ENCODE results near the gene KRTAP5-5. TPM values are rescaled to one million over a fixed set of nuclear protein-coding genes. Genes with fewer than 3 reads are reported as not detected.
"Not testable (repeated sequence)": the region's sequence is repeated elsewhere in the genome, so short reads cannot be mapped to it uniquely, and the experiment has no call there.

Gene KRTAP5-5
- total RNA-seq, 1 experiment from 2014 or later = not detected

DNA sequence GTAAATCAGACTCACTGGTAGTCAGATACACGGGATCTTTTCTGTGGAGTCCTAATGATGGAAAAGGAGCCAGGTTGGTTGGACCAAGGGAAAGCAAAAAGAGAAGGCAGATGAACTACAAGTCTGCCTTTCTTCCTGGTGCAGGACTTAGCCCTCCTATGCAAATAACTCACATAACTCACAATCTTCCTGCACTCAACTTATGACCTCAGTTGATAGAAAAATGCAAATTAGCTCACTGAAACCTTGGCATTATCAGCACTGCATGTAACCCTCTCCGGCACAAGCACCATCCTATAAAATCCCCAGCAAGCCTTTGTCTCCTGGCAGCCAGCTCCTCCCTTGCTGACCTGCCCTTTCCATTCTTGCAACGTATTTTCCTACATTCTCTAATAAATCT is 27.9 kb upstream of the KRTAP5-5 start:
- not testable (repeated sequence) for H3K36me3 ChIP-seq (ENCODE audit: insufficient read depth, low read length); H3K27me3 ChIP-seq (ENCODE audit: low read length); H3K9me2 ChIP-seq (replicated peaks; ENCODE audit: insufficient read depth, low read length); H3K4me3 ChIP-seq (ENCODE audit: low read length); H3K9me3 ChIP-seq (ENCODE audit: low read length); H3K9ac ChIP-seq (ENCODE audit: low read length); H4K20me1 ChIP-seq (ENCODE audit: insufficient read depth, low read depth, low read length); H3K27ac ChIP-seq (ENCODE audit: low read length); H3K79me2 ChIP-seq (ENCODE audit: low read length); H2AFZ ChIP-seq (ENCODE audit: low read length)
- peaks cover 17% of the 10 kb centered on the region for H3K4me1 ChIP-seq (ENCODE audit: low read length)
- DNase-seq = peak; percentile 48
- H3K4me2 ChIP-seq (ENCODE audit: low read depth, low read length, poor library complexity, severe bottlenecking) = peak overlapping the region; percentile 29

GRCh38 chr11:1603629-1604028 is 25.9 kb upstream of the KRTAP5-5 start:
- no peaks in the 10 kb centered on the region for H4K20me1 ChIP-seq (ENCODE audit: insufficient read depth, low read depth, low read length)
- no peaks in the 10 kb centered on the region for H3K79me2 ChIP-seq (ENCODE audit: low read length)
- no peak overlapping the region for H3K27ac ChIP-seq (ENCODE audit: low read length)
- DNase-seq = no peak
- H2AFZ ChIP-seq (ENCODE audit: low read length) = no peak overlapping the region
- no peaks in the 10 kb centered on the region for H3K36me3 ChIP-seq (ENCODE audit: insufficient read depth, low read length)
- H3K4me3 ChIP-seq (ENCODE audit: low read length) = no peak overlapping the region
- peaks cover 17% of the 10 kb centered on the region for H3K4me1 ChIP-seq (ENCODE audit: low read length)
- no peaks in the 10 kb centered on the region for H3K9me2 ChIP-seq (replicated peaks; ENCODE audit: insufficient read depth, low read length)
- H3K4me2 ChIP-seq (ENCODE audit: low read depth, low read length, poor library complexity, severe bottlenecking) = no peak overlapping the region
- H3K9me3 ChIP-seq (ENCODE audit: low read length) = no peaks in the 10 kb centered on the region
- H3K27me3 ChIP-seq (ENCODE audit: low read length) = no peaks in the 10 kb centered on the region
- no peak overlapping the region for H3K9ac ChIP-seq (ENCODE audit: low read length)

GRCh38 chr11:1604181-1604580 is 25.4 kb upstream of the KRTAP5-5 start:
- no peaks in the 10 kb centered on the region for H4K20me1 ChIP-seq (ENCODE audit: insufficient read depth, low read depth, low read length)
- no peaks in the 10 kb centered on the region for H3K9me3 ChIP-seq (ENCODE audit: low read length)
- H3K27me3 ChIP-seq (ENCODE audit: low read length) = no peaks in the 10 kb centered on the region
- H3K27ac ChIP-seq (ENCODE audit: low read length) = no peak overlapping the region
- no peaks in the 10 kb centered on the region for H3K36me3 ChIP-seq (ENCODE audit: insufficient read depth, low read length)
- no peak overlapping the region for H3K4me3 ChIP-seq (ENCODE audit: low read length)
- DNase-seq = no peak
- no peak overlapping the region for H2AFZ ChIP-seq (ENCODE audit: low read length)
- H3K9ac ChIP-seq (ENCODE audit: low read length) = no peak overlapping the region
- no peaks in the 10 kb centered on the region for H3K79me2 ChIP-seq (ENCODE audit: low read length)
- H3K9me2 ChIP-seq (replicated peaks; ENCODE audit: insufficient read depth, low read length) = no peaks in the 10 kb centered on the region
- H3K4me1 ChIP-seq (ENCODE audit: low read length) = peaks cover 17% of the 10 kb centered on the region
- H3K4me2 ChIP-seq (ENCODE audit: low read depth, low read length, poor library complexity, severe bottlenecking) = no peak overlapping the region

DNA sequence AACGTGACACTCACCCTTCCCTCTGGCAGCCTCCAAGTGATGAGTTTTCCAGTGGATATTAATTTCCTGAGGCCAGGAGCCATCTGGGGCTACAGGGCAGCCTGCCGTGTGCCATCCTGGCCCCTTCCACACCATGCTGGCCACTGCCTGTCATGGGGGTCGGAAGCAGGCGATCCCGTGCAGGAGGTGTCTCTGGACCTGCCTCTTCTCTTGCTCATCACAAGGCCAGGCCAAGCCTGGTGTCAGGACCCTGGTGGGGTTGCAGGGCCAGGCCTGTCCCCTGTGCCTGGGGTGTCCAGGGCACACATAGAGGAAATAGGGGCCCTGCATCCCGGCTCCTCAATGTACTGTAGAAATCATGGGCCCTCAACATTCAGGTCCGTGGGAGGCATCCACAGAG is 24.9 kb upstream of the KRTAP5-5 start:
- no peaks in the 10 kb centered on the region for H3K9me3 ChIP-seq (ENCODE audit: low read length)
- H3K4me3 ChIP-seq (ENCODE audit: low read length) = no peak overlapping the region
- H3K9ac ChIP-seq (ENCODE audit: low read length) = no peak overlapping the region
- H3K36me3 ChIP-seq (ENCODE audit: insufficient read depth, low read length) = no peaks in the 10 kb centered on the region
- no peaks in the 10 kb centered on the region for H4K20me1 ChIP-seq (ENCODE audit: insufficient read depth, low read depth, low read length)
- H2AFZ ChIP-seq (ENCODE audit: low read length) = no peak overlapping the region
- H3K27me3 ChIP-seq (ENCODE audit: low read length) = no peaks in the 10 kb centered on the region
- DNase-seq = no peak
- H3K4me1 ChIP-seq (ENCODE audit: low read length) = peaks cover 17% of the 10 kb centered on the region
- no peaks in the 10 kb centered on the region for H3K9me2 ChIP-seq (replicated peaks; ENCODE audit: insufficient read depth, low read length)
- H3K79me2 ChIP-seq (ENCODE audit: low read length) = no peaks in the 10 kb centered on the region
- H3K27ac ChIP-seq (ENCODE audit: low read length) = no peak overlapping the region
- no peak overlapping the region for H3K4me2 ChIP-seq (ENCODE audit: low read depth, low read length, poor library complexity, severe bottlenecking)

- not testable (repeated sequence) for H3K27me3 ChIP-seq (ENCODE audit: low read length); H3K9me3 ChIP-seq (ENCODE audit: low read length); H2AFZ ChIP-seq (ENCODE audit: low read length); H3K36me3 ChIP-seq (ENCODE audit: insufficient read depth, low read length); H4K20me1 ChIP-seq (ENCODE audit: insufficient read depth, low read depth, low read length); DNase-seq; H3K9me2 ChIP-seq (replicated peaks; ENCODE audit: insufficient read depth, low read length); H3K27ac ChIP-seq (ENCODE audit: low read length); H3K79me2 ChIP-seq (ENCODE audit: low read length)
- peaks cover 12% of the 10 kb centered on the region for H3K4me1 ChIP-seq (ENCODE audit: low read length)
- peak overlapping the region; percentile 43; the same call in 1 of the 2 replicates for H3K4me3 ChIP-seq (ENCODE audit: low read length)
- H3K4me2 ChIP-seq (ENCODE audit: low read depth, low read length, poor library complexity, severe bottlenecking) = peak overlapping the region; percentile 32
- H3K9ac ChIP-seq (ENCODE audit: low read length) = peak overlapping the region; percentile 43; the same call in 1 of the 2 replicates
Measured at GRCh38 chr11:1605923-1606322, 23.7 kb upstream of the KRTAP5-5 start.

DNA sequence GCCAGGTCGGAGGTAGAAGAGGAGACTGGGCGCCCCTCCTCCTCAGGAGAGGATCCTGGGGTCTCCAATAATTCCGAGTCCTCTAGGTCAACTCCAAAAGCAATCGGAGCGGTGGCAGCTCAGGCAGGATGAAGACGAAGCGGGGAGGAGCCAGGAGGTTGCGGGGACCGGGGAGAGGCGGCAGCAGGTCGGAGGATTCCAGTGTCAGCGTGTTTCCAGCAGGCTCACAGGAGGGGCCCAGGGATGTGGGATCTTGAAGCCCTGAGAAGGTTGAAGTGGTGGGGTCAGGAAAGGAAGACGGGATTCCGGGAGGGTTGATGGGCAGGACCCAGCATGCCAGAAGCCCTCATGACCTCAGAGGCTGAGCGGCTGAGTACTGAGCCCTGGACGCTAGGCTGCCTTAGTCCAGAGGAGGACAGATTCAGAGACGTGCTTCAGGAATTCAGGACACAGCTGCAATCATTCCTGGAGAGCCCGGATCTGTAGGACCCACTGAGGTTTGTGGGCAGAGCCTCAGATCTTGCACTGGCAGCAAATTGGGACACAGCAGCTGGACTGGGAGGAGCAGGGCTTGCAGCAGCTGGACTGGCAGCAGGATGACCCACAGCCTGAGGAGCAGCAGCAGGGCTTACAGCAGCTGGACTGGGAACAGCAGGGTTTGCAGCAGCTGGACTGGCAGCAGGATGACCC is 22.3 kb upstream of the KRTAP5-5 start:
- H3K4me2 ChIP-seq (ENCODE audit: low read depth, low read length, poor library complexity, severe bottlenecking); H2AFZ ChIP-seq (ENCODE audit: low read length); H3K36me3 ChIP-seq (ENCODE audit: insufficient read depth, low read length); H3K27ac ChIP-seq (ENCODE audit: low read length); H3K4me3 ChIP-seq (ENCODE audit: low read length); H3K27me3 ChIP-seq (ENCODE audit: low read length); H3K9ac ChIP-seq (ENCODE audit: low read length); H4K20me1 ChIP-seq (ENCODE audit: insufficient read depth, low read depth, low read length); H3K79me2 ChIP-seq (ENCODE audit: low read length); H3K9me3 ChIP-seq (ENCODE audit: low read length); H3K9me2 ChIP-seq (replicated peaks; ENCODE audit: insufficient read depth, low read length); DNase-seq; H3K4me1 ChIP-seq (ENCODE audit: low read length): not testable (repeated sequence)

DNA sequence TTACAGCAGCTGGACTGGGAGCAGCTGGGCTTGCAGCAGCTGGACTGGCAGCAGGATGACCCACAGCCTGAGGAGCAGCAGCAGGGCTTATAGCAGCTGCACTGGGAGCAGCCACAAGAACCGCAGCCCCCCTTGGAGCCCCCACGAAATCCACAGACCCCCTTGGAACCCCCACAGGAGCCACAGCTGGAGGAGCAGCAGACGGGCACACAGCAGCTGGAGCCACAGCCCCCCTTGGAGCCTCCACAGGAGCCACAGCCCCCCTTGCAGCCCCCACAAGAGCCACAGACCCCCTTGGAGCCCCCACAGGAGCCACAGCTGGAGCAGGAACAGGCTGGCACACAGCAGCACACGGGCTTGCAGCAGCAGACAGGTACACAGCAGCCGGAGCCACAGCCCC is 21.7 kb upstream of the KRTAP5-5 start:
- H4K20me1 ChIP-seq (ENCODE audit: insufficient read depth, low read depth, low read length); H3K4me1 ChIP-seq (ENCODE audit: low read length); H3K4me2 ChIP-seq (ENCODE audit: low read depth, low read length, poor library complexity, severe bottlenecking); H2AFZ ChIP-seq (ENCODE audit: low read length); H3K9me2 ChIP-seq (replicated peaks; ENCODE audit: insufficient read depth, low read length); H3K9me3 ChIP-seq (ENCODE audit: low read length); H3K79me2 ChIP-seq (ENCODE audit: low read length); H3K9ac ChIP-seq (ENCODE audit: low read length); H3K4me3 ChIP-seq (ENCODE audit: low read length); H3K27ac ChIP-seq (ENCODE audit: low read length); DNase-seq; H3K27me3 ChIP-seq (ENCODE audit: low read length); H3K36me3 ChIP-seq (ENCODE audit: insufficient read depth, low read length): not testable (repeated sequence)

DNA sequence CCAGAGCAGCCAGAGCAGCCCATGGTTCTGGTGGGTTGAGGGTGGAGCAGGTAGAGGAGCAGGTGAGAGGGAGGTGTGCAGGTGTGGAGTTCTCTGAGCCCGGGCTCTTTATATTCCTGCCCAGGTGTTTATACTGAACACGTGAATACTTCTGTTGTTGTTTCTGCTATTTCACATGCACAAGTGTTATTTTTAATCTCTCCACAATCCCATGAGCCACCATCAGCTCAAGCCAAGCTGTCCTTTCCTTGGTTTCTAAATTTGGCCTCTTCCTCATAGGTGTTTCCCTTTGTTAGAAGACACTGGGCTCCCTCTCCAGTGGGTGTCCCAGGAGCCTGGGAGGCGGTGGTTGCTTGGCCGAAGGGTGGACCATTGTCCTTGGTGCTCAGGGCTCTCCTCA is 21.2 kb upstream of the KRTAP5-5 start, which contains the start of gene KRTAP5-3:
TSS of gene KRTAP5-3 (minus strand) at position 101 of the 400 bp plus-strand sequence. CDS start at position 23, 78 bp downstream.
- no peak for DNase-seq
- Histone ChIP-seq H3K9me3 (ENCODE audit: low read length) (no peaks in the 10 kb centered on the region), H4K20me1 (ENCODE audit: insufficient read depth, low read depth, low read length) (no peaks in the 10 kb centered on the region), H3K4me1 (ENCODE audit: low read length) (no peaks in the 10 kb centered on the region; the same call in 1 of the 2 replicates), H3K36me3 (ENCODE audit: insufficient read depth, low read length) (no peaks in the 10 kb centered on the region), H3K9ac (ENCODE audit: low read length) (no peak within 1 kb of the TSS), H3K4me2 (ENCODE audit: low read depth, low read length, poor library complexity, severe bottlenecking) (no peak within 1 kb of the TSS), H3K4me3 (ENCODE audit: low read length) (no peak within 1 kb of the TSS), H3K79me2 (ENCODE audit: low read length) (no peaks in the 10 kb centered on the region), H3K9me2 (replicated peaks; ENCODE audit: insufficient read depth, low read length) (no peaks in the 10 kb centered on the region), H3K27ac (ENCODE audit: low read length) (no peak within 1 kb of the TSS), H2AFZ (ENCODE audit: low read length) (no peak within 1 kb of the TSS), H3K27me3 (ENCODE audit: low read length) (no peaks in the 10 kb centered on the region)

Data from Karpas-422 (cell line).